Uterus (tissue), 2 donors: ENCODE measurements around the gene KIF17.

Source experiments
- POLR2A ChIP-seq, 2 donors: fragments of 450-650 bp; IDR thresholded peaks; one replicate each; pipeline ENCODE4 v1.6.1; 2016; ENCODE audit warnings: antibody characterized with exemption in 2 of 2, mild to moderate bottlenecking in 1 of 2, moderate library complexity in 1 of 2
- TF ChIP-seq, protein P1 (sequence below), 4 experiments: fragments of 200-600 bp in 2 of 4; fragments of 450-650 bp in 2 of 4; sonication (generic) in 2 of 4; IDR thresholded peaks; one replicate each; pipeline ENCODE4 v1.5.1; 2016 to 2019; ENCODE audit warnings: antibody characterized with exemption in 4 of 4, mild to moderate bottlenecking in 2 of 4, moderate library complexity in 1 of 4

DNA sequence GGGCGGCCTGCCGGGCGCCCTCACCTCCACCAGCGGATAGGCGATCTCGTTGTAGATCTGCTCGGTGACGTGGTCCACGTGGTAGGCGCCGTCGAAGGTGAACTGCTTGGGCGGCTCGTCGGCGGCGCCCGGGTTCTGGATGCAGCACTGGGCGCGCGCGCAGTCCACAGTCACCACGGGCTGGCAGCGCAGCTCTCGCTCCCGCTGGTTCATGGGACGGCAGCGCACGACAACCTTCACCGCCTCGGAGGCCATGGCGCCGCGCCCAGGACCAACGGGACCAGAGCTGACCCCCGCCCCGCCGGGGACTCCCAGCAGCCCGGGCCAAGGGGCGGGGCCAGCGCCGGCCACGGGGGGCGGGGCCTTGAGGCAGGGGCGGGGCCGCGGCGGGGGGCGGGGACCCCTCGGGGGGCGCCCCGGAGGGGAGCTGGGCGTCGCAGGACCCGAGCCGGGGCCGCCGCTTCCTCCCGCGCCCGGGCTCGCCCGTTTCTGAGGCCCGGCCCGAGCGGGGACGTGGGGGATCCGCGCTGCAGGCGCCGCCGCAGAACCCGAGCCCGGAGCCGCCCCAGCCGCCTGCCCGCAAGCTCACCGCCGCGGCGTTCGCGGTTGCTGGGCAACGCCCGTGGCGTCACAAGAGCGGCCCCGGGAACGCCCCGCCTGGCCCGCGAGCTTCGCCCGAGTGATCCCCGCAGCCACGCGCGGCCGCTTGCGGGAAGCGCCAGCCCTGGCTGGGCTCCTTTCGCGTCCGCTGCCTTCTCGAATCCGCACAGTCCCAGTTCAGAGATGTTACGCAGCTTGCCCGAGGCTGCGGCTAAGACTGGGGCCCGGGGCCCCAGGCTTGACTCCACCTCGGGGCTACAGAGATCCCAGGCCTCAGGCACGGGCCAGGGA lies at the start of gene KIF17:
- TF ChIP-seq, protein P1, sequence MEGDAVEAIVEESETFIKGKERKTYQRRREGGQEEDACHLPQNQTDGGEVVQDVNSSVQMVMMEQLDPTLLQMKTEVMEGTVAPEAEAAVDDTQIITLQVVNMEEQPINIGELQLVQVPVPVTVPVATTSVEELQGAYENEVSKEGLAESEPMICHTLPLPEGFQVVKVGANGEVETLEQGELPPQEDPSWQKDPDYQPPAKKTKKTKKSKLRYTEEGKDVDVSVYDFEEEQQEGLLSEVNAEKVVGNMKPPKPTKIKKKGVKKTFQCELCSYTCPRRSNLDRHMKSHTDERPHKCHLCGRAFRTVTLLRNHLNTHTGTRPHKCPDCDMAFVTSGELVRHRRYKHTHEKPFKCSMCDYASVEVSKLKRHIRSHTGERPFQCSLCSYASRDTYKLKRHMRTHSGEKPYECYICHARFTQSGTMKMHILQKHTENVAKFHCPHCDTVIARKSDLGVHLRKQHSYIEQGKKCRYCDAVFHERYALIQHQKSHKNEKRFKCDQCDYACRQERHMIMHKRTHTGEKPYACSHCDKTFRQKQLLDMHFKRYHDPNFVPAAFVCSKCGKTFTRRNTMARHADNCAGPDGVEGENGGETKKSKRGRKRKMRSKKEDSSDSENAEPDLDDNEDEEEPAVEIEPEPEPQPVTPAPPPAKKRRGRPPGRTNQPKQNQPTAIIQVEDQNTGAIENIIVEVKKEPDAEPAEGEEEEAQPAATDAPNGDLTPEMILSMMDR (IDR thresholded peaks at IDR 0.05) = no peak
- no peak for TF ChIP-seq POLR2A (IDR thresholded peaks at IDR 0.05)
